HepG2 (cell line): ENCODE measurements around the gene MSGN1. TPM values are rescaled to one million over a fixed set of nuclear protein-coding genes. Genes with fewer than 3 reads are reported as not detected.

Experiments
- ATAC-seq: fragments of 200-7000 bp; cut with Tn5 transposase; 3 replicates; pipeline ENCODE4 v1.9.1; 2020; ENCODE audit warnings: mild to moderate bottlenecking, moderate library complexity
- BruUV-seq: library from RNA; stranded (reverse); fragments of 400-500 nt; replicated peaks from 2 replicates; lab custom pipeline; 2021; lab: Mats Ljungman, UMichigan
- CTCF ChIA-PET: fragments of 300-600 bp; formaldehyde crosslinking; extraction: SDS; loops from one replicate; lab custom pipeline; 2021; ENCODE audit warnings: low total read pairs, inconsistent platforms, low intra/inter-chr PET ratio; lab: Yijun Ruan, JAX
- POLR2A ChIA-PET: fragments of 350-600 bp; sonication (Branson Sonifier 250); formaldehyde crosslinking; loops from one replicate; lab custom pipeline; 2020; ENCODE audit warnings: antibody characterized with exemption, inconsistent platforms; lab: Yijun Ruan, JAX
- DNase-seq: peaks from one replicate; pipeline ENCODE4 v3.0.0-alpha.2; 2015; ENCODE audit warnings: low spot score
- FAIRE-seq: peaks from 3 replicates; lab custom pipeline; 2011; peaks lifted over from hg19 to GRCh38; lab: Jason Lieb, UNC
- H2AFZ ChIP-seq: one replicate; pipeline ENCODE4 v1.6.1; 2011; ENCODE audit warnings: low read length, inconsistent platforms
- H3K27ac ChIP-seq: fragments of 300-600 bp; 3 replicates; pipeline ENCODE4 v1.8.0; 2011; ENCODE audit warnings: mixed run types, mild to moderate bottlenecking, mixed read lengths, low read length, inconsistent platforms; ENCODE audit not compliant: insufficient read depth; ENCODE audit errors: extremely low read length
- H3K27me3 ChIP-seq, 2 experiments: fragments of 200-600 bp in 1 of 2; 2 replicates in 1 of 2; 3 replicates in 1 of 2; pipeline versions ENCODE4 v1.6.0 to v1.8.0; 2011; ENCODE audit warnings: low read length in 2 of 2, mild to moderate bottlenecking in 2 of 2, moderate library complexity in 2 of 2, inconsistent platforms in 1 of 2; ENCODE audit not compliant: insufficient read depth in 2 of 2, control insufficient read depth in 1 of 2
- H3K36me3 ChIP-seq, 2 experiments: fragments of 200-600 bp in 1 of 2; replicated peaks in 1 of 2; 2 replicates in 1 of 2; 3 replicates in 1 of 2; pipeline versions ENCODE4 v1.5.1 to v1.8.0; 2011; ENCODE audit warnings: low read length in 2 of 2, inconsistent platforms in 1 of 2; ENCODE audit not compliant: insufficient read depth in 2 of 2, control insufficient read depth in 1 of 2
- H3K4me1 ChIP-seq: 2 replicates; pipeline ENCODE4 v1.5.1; 2012; ENCODE audit warnings: low read length, inconsistent platforms; ENCODE audit not compliant: insufficient read depth
- H3K4me2 ChIP-seq: 2 replicates; pipeline ENCODE4 v1.6.0; 2011; ENCODE audit warnings: low read depth, low read length, inconsistent platforms
- H3K4me3 ChIP-seq, 3 experiments: fragments of 200-600 bp in 1 of 3; sonication (generic), shearing (Covaris generic) in 1 of 3; replicated peaks in 1 of 3; 2 replicates each; pipeline ENCODE4 v1.5.1; 2011 to 2016; ENCODE audit warnings: low read length in 3 of 3, inconsistent platforms in 2 of 3, low read depth in 2 of 3, mild to moderate bottlenecking in 2 of 3, control low read depth in 1 of 3, mixed read lengths in 1 of 3; ENCODE audit not compliant: insufficient read depth in 1 of 3
- H3K79me2 ChIP-seq: one replicate; pipeline ENCODE4 v1.6.1; 2011; ENCODE audit warnings: low read length, inconsistent platforms; ENCODE audit not compliant: insufficient read depth
- H3K9ac ChIP-seq: 2 replicates; pipeline ENCODE4 v1.6.0; 2011; ENCODE audit warnings: mild to moderate bottlenecking, low read depth, low read length, inconsistent platforms; ENCODE audit not compliant: insufficient read depth
- H3K9me3 ChIP-seq: 2 replicates; pipeline ENCODE4 v1.5.1; 2012; ENCODE audit warnings: mild to moderate bottlenecking, low read length
- H4K20me1 ChIP-seq: 2 replicates; pipeline ENCODE4 v1.6.0; 2011; ENCODE audit warnings: inconsistent platforms, mild to moderate bottlenecking, low read length, moderate library complexity; ENCODE audit not compliant: insufficient read depth
- CCDC6 ChIP-seq: sonication (generic); formaldehyde crosslinking; IDR thresholded peaks from 2 replicates; pipeline ENCODE4 v1.8.1; 2022; ENCODE audit warnings: mild to moderate bottlenecking, missing genetic modification reagents, moderate library complexity
- CHD2 ChIP-seq: IDR thresholded peaks from 2 replicates; pipeline ENCODE4 v1.6.1; 2011; ENCODE audit warnings: low read depth, low read length, improper control_type of control experiment
- DNMT1 ChIP-seq: sonication (generic); formaldehyde crosslinking; IDR thresholded peaks from 2 replicates; pipeline ENCODE4 v1.5.1; 2020; ENCODE audit warnings: mild to moderate bottlenecking, missing genetic modification reagents
- FOSL1 ChIP-seq: sonication (generic); formaldehyde crosslinking; IDR thresholded peaks from 2 replicates; pipeline ENCODE4 v1.9.0; 2021; ENCODE audit warnings: missing genetic modification reagents, borderline replicate concordance
- RFX1 ChIP-seq: fragments of 450-650 bp; IDR thresholded peaks from 2 replicates; pipeline ENCODE4 v1.6.1; 2017
- RXRA ChIP-seq: sonication (generic); formaldehyde crosslinking; IDR thresholded peaks from 2 replicates; pipeline ENCODE4 v1.5.1; 2020; ENCODE audit warnings: missing genetic modification reagents
- ZNF644 ChIP-seq: IDR thresholded peaks from 2 replicates; pipeline ENCODE4 v1.6.1; 2016; ENCODE audit warnings: low read depth
- ZNF891 ChIP-seq: sonication (generic); formaldehyde crosslinking; IDR thresholded peaks from 2 replicates; pipeline ENCODE4 v1.5.0; 2020; ENCODE audit warnings: mild to moderate bottlenecking, missing genetic modification reagents
- WGBS: methylation state at CpG from one replicate; pipeline ENCODE4 v1.1.6; 2017; ENCODE audit warnings: low lambda C conversion rate; 5-methylcytosine and 5-hydroxymethylcytosine counted together
- in situ Hi-C: cut with HindIII; loops from 2 replicates; pipeline ENCODE4 v1.10.0; 2017; ENCODE audit warnings: low pct_unique_long_range_greater_than_20kb; ENCODE audit not compliant: extremely low pct_ligation_motif_present
- intact Hi-C: fragments of 100-400 bp; cut with micrococcal nuclease; formaldehyde crosslinking; loops from one replicate; pipeline ENCODE4 v1.10.0; 2022; ENCODE audit not compliant: unreplicated experiment
- polyA plus RNA-seq, 8 experiments: library from polyadenylated mRNA; depleted of rRNA in 3 of 8; stranded (reverse) in 7 of 8; unstranded in 1 of 8; fragments of >200 nt; fragmentation: Illumina TruSeq in 4 of 8; extraction: Trizol in 4 of 8; gene quantifications; 2 replicates each; pipeline versions ENCODE4 v1.2.1 to v1.2.3, GENCODE V29; 2011 to 2016; ENCODE audit warnings: low read depth in 4 of 8, missing spikeins in 1 of 8, mixed read lengths in 1 of 8; ENCODE audit not compliant: insufficient read depth in 1 of 8
- total RNA-seq, 5 experiments: library from RNA; depleted of rRNA; stranded (reverse); fragments of >200 nt; fragmentation: Illumina TruSeq; extraction: Trizol; gene quantifications; 2 replicates each; pipeline ENCODE4 v1.2.3, GENCODE V29; 2016; ENCODE audit warnings: low read depth in 1 of 5
- TF ChIP-seq, protein P1 (sequence below): sonication (generic); formaldehyde crosslinking; conservative IDR thresholded peaks from 2 replicates; pipeline ENCODE4 v1.8.0; 2022; ENCODE audit warnings: mild to moderate bottlenecking, moderate library complexity, missing genetic modification reagents
- TF ChIP-seq, protein P2 (sequence below): sonication (generic); formaldehyde crosslinking; IDR thresholded peaks from 2 replicates; pipeline ENCODE4 v1.5.1; 2020; ENCODE audit warnings: missing genetic modification reagents, mild to moderate bottlenecking, borderline replicate concordance
- TF ChIP-seq, protein P3 (sequence below): IDR thresholded peaks from 2 replicates; pipeline ENCODE4 v1.6.1; 2016; ENCODE audit warnings: low read depth, borderline replicate concordance
- TF ChIP-seq, protein P4 (sequence below): sonication (generic); formaldehyde crosslinking; IDR thresholded peaks from 2 replicates; pipeline ENCODE4 v1.4.0; 2020; ENCODE audit warnings: missing genetic modification reagents

The MSGN1 gene
- total and polyA plus RNA-seq, 2 of the 13 experiments (the other 11 are each of a cell fraction or from before 2014, with no cell fraction given), result not detected

DNA sequence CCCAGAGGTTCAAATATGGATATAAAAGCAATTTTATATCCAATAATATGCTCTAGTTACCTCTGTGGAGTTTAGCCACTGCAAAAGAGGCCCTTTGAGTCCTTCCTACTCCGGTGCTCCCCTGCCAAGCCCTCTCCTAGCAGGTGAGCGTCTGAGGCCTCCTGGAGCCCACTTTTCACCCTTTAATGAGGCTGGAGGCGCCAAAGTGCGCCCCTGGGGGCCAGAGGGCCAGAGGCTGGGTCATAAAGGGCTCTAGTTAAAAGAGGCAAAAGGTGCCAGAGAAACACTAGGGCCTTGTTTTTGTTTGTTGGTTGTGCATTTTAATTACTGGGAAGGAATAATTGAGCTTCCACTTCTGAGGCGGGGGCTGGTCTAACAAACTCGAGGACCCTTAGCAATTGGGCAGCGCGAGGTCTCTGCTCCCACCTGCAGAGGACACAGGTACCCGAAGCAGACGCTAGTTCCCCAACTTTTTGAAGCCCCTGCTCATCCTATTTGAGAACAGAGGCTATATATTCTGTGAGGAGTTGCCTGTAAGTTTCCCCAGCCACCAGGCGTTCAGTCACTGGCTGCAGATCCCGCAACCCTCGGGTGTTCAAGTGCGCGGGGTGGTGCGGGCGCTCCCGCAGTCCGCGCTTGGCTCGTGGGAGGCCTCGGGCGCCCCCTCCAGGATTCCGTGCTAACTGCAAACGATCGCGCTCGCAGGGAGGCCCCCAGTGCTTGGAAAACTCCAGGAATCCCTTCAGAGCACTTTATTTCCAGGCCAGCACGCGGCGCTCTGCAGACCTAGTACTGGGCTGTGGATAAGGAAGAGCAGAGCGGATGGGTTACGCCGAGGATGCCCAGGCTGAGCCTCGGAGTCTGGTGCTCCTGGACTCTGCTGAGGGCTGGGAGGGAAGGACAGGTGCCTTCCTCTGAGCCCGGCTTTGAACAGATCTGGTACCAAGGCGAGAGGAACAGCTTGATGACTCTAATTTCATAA, 14.1 kb downstream of the MSGN1 start:
- CTCF ChIA-PET, result interaction anchor here (1.3 to 2.5 kb wide), 2 partner anchors 109 to 111 kb away, joined by 3 to 17 read pairs; no protein-coding TSS in a partner anchor
- WGBS, result 12% methylated on average over 22 of the region's 37 CpGs
- BruUV-seq, result no TSS peak
- Histone ChIP-seq H3K4me2 (peak overlapping the region; percentile 81), H2AFZ (no peak overlapping the region), H3K4me3 (peak overlapping the region in 1 of 3 experiments; percentile 47; a peak in 2 of 6 replicates), H3K27me3 (peaks cover 0 to 33% of the 10 kb centered on the region in 2 experiments; a peak in 1 of 5 replicates), H3K36me3 (no peaks in the 10 kb centered on the region), H3K4me1 (peaks cover 11% of the 10 kb centered on the region), H3K9ac (no peak overlapping the region), H3K9me3 (no peaks in the 10 kb centered on the region), H3K27ac (no peak overlapping the region), H3K79me2 (no peaks in the 10 kb centered on the region), H4K20me1 (no peaks in the 10 kb centered on the region)
- peak; percentile 87 for DNase-seq
- intact Hi-C loops (loop anchor here (1.0 kb wide), 2 partner anchors 73 to 111 kb away; no protein-coding TSS in a partner anchor), in situ Hi-C loops (no loop called here)
- no peak for FAIRE-seq
- POLR2A ChIA-PET, result no interaction called here
- peak; percentile 99 for ATAC-seq
- TF ChIP-seq ZNF644 (CRISPR knock-in tag) (peak; percentile 52; the same call in 1 of the 2 replicates), CHD2 (0 out of 2 replicates have a peak, but pooled peaks have one; percentile 27), RXRA (peak; percentile 53; the same call in 1 of the 2 replicates), RFX1 (no peak), FOSL1 (CRISPR knock-in tag) (no peak), ZNF891 (CRISPR knock-in tag) (no peak), CCDC6 (CRISPR knock-in tag) (peak; percentile 40; the same call in 1 of the 2 replicates), DNMT1 (CRISPR knock-in tag) (no peak)
- TF ChIP-seq, protein P1, sequence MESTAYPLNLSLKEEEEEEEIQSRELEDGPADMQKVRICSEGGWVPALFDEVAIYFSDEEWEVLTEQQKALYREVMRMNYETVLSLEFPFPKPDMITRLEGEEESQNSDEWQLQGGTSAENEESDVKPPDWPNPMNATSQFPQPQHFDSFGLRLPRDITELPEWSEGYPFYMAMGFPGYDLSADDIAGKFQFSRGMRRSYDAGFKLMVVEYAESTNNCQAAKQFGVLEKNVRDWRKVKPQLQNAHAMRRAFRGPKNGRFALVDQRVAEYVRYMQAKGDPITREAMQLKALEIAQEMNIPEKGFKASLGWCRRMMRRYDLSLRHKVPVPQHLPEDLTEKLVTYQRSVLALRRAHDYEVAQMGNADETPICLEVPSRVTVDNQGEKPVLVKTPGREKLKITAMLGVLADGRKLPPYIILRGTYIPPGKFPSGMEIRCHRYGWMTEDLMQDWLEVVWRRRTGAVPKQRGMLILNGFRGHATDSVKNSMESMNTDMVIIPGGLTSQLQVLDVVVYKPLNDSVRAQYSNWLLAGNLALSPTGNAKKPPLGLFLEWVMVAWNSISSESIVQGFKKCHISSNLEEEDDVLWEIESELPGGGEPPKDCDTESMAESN (CRISPR knock-in tag), result peak; percentile 79
- TF ChIP-seq, protein P2, sequence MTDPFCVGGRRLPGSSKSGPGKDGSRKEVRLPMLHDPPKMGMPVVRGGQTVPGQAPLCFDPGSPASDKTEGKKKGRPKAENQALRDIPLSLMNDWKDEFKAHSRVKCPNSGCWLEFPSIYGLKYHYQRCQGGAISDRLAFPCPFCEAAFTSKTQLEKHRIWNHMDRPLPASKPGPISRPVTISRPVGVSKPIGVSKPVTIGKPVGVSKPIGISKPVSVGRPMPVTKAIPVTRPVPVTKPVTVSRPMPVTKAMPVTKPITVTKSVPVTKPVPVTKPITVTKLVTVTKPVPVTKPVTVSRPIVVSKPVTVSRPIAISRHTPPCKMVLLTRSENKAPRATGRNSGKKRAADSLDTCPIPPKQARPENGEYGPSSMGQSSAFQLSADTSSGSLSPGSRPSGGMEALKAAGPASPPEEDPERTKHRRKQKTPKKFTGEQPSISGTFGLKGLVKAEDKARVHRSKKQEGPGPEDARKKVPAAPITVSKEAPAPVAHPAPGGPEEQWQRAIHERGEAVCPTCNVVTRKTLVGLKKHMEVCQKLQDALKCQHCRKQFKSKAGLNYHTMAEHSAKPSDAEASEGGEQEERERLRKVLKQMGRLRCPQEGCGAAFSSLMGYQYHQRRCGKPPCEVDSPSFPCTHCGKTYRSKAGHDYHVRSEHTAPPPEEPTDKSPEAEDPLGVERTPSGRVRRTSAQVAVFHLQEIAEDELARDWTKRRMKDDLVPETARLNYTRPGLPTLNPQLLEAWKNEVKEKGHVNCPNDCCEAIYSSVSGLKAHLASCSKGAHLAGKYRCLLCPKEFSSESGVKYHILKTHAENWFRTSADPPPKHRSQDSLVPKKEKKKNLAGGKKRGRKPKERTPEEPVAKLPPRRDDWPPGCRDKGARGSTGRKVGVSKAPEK (CRISPR knock-in tag), result 0 out of 2 replicates have a peak, but pooled peaks have one; percentile 43
- TF ChIP-seq, protein P3, sequence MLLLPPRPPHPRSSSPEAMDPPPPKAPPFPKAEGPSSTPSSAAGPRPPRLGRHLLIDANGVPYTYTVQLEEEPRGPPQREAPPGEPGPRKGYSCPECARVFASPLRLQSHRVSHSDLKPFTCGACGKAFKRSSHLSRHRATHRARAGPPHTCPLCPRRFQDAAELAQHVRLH (CRISPR knock-in tag), result peak; percentile 56; the same call in 1 of the 2 replicates
- TF ChIP-seq, protein P4, sequence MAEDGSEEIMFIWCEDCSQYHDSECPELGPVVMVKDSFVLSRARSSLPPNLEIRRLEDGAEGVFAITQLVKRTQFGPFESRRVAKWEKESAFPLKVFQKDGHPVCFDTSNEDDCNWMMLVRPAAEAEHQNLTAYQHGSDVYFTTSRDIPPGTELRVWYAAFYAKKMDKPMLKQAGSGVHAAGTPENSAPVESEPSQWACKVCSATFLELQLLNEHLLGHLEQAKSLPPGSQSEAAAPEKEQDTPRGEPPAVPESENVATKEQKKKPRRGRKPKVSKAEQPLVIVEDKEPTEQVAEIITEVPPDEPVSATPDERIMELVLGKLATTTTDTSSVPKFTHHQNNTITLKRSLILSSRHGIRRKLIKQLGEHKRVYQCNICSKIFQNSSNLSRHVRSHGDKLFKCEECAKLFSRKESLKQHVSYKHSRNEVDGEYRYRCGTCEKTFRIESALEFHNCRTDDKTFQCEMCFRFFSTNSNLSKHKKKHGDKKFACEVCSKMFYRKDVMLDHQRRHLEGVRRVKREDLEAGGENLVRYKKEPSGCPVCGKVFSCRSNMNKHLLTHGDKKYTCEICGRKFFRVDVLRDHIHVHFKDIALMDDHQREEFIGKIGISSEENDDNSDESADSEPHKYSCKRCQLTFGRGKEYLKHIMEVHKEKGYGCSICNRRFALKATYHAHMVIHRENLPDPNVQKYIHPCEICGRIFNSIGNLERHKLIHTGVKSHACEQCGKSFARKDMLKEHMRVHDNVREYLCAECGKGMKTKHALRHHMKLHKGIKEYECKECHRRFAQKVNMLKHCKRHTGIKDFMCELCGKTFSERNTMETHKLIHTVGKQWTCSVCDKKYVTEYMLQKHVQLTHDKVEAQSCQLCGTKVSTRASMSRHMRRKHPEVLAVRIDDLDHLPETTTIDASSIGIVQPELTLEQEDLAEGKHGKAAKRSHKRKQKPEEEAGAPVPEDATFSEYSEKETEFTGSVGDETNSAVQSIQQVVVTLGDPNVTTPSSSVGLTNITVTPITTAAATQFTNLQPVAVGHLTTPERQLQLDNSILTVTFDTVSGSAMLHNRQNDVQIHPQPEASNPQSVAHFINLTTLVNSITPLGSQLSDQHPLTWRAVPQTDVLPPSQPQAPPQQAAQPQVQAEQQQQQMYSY, result no peak
